Adrenal gland (tissue), 5 donors: Measurements from ENCODE around the gene SLC35A5.

Source experiments
- POLR2A ChIP-seq, 2 donors: fragments of 450-650 bp; IDR thresholded peaks; one replicate each; pipeline ENCODE4 v1.6.1; 2017; ENCODE audit warnings: antibody characterized with exemption in 2 of 2, mild to moderate bottlenecking in 2 of 2, moderate library complexity in 1 of 2
- TF ChIP-seq, protein P1 (sequence below), 6 experiments: fragments of 450-650 bp in 4 of 6; fragments of 200-600 bp in 2 of 6; sonication (generic) in 1 of 6; IDR thresholded peaks; 1 replicate in 5 of 6; 2 replicates in 1 of 6; pipeline versions ENCODE4 v1.5.1 to v1.8.0; 2016 to 2021; ENCODE audit warnings: antibody characterized with exemption in 6 of 6, mild to moderate bottlenecking in 2 of 6, moderate library complexity in 1 of 6
- donor health status: DM: no; HTN: no; CAD: no.

DNA sequence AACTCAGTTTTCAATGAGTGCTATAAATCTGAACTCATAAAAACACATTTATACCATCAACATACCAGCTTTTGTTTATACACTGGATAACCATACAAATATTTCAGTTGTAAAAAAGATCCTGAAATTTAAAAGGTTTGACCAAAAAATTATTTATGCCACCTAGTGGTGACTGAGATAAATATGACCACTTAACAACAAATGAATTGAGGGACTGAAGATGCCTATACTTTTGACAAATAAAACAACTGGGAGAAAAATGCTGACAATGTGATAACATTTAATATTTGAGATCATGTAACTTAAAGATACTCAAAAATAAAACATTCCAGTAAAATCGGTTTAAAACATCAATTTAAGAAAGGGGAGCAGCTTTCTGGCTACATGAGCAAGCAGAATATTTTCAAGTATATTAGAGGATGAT lies 30.5 kb upstream of the SLC35A5 start:
- TF ChIP-seq, protein P1, sequence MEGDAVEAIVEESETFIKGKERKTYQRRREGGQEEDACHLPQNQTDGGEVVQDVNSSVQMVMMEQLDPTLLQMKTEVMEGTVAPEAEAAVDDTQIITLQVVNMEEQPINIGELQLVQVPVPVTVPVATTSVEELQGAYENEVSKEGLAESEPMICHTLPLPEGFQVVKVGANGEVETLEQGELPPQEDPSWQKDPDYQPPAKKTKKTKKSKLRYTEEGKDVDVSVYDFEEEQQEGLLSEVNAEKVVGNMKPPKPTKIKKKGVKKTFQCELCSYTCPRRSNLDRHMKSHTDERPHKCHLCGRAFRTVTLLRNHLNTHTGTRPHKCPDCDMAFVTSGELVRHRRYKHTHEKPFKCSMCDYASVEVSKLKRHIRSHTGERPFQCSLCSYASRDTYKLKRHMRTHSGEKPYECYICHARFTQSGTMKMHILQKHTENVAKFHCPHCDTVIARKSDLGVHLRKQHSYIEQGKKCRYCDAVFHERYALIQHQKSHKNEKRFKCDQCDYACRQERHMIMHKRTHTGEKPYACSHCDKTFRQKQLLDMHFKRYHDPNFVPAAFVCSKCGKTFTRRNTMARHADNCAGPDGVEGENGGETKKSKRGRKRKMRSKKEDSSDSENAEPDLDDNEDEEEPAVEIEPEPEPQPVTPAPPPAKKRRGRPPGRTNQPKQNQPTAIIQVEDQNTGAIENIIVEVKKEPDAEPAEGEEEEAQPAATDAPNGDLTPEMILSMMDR (IDR thresholded peaks at IDR 0.05): peak in 5 of 6 experiments; percentile 48 to 70 (median 50)
- TF ChIP-seq POLR2A (IDR thresholded peaks at IDR 0.05): no peak
